Calu3 (cell line): Measurements from ENCODE around the gene PLCD3. TPM values are rescaled to one million over a fixed set of nuclear protein-coding genes. Genes with fewer than 3 reads are reported as not detected.

ENCODE experiments used
- BruUV-seq: library from RNA; stranded (reverse); fragments of 400-500 nt; replicated peaks from 2 replicates; lab custom pipeline; 2021; lab: Mats Ljungman, UMichigan
- CTCF ChIA-PET: fragments of 300-600 bp; sonication (Branson Sonifier 250); formaldehyde crosslinking; loops from one replicate; lab custom pipeline; 2022; ENCODE audit warnings: antibody characterized with exemption; lab: Charles Lee
- DNase-seq: peaks from one replicate; pipeline ENCODE4 v3.0.0; 2022
- H3K27ac Mint-ChIP-seq: one replicate; pipeline ENCODE4 v1.8.0; 2022; ENCODE audit warnings: mixed read lengths; ENCODE audit not compliant: unreplicated experiment
- H3K27me3 Mint-ChIP-seq: one replicate; pipeline ENCODE4 v1.8.0; 2022; ENCODE audit warnings: mixed read lengths; ENCODE audit not compliant: unreplicated experiment
- H3K36me3 Mint-ChIP-seq: one replicate; pipeline ENCODE4 v1.8.0; 2022; ENCODE audit warnings: mild to moderate bottlenecking, moderate library complexity, mixed read lengths; ENCODE audit not compliant: insufficient read depth, unreplicated experiment
- H3K4me1 Mint-ChIP-seq: one replicate; pipeline ENCODE4 v1.8.0; 2022; ENCODE audit warnings: mild to moderate bottlenecking, low read depth, mixed read lengths; ENCODE audit not compliant: unreplicated experiment
- H3K4me3 Mint-ChIP-seq: one replicate; pipeline ENCODE4 v1.8.0; 2022; ENCODE audit warnings: mild to moderate bottlenecking, low read depth, moderate library complexity, mixed read lengths; ENCODE audit not compliant: unreplicated experiment
- H3K9me3 Mint-ChIP-seq: one replicate; pipeline ENCODE4 v1.8.0; 2022; ENCODE audit warnings: low read depth, mixed read lengths; ENCODE audit not compliant: unreplicated experiment
- intact Hi-C: fragments of 100-400 bp; cut with micrococcal nuclease; formaldehyde crosslinking; loops from one replicate; pipeline ENCODE4 v1.10.0; 2022; ENCODE audit not compliant: unreplicated experiment
- total RNA-seq: library from RNA; stranded (reverse); gene quantifications from 2 replicates; pipeline ENCODE4 v1.2.3, GENCODE V29; 2022
- TF ChIP-seq, protein P1 (sequence below): fragments of 200-600 bp; IDR thresholded peaks from one replicate; pipeline ENCODE4 v1.8.0; 2022; ENCODE audit warnings: antibody characterized with exemption; ENCODE audit not compliant: unreplicated experiment

The PLCD3 gene
- total RNA-seq, 1 experiment from 2014 or later, result 34.4 TPM

DNA sequence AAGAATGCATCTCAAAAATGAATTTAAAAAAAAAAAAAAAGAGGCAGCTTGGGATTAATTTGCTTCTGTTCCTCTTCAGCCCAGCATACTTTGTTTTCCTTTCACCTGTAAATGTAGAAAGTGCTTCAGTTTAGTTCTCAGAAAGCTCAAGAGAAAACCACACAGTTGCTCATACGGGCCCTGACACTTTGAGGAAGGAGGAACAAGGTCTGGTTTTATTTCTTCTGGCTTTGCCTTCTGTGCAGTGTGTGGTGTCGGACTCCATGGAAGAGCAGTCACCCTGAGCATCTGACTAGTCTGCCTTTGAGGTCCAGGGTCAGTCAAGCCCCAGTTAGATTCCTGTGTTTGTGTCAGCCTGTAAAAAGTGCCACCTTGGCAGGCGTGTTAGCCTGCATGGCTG, 43.6 kb downstream of the PLCD3 start:
- H3K27ac Mint-ChIP-seq, result no peak overlapping the region

DNA sequence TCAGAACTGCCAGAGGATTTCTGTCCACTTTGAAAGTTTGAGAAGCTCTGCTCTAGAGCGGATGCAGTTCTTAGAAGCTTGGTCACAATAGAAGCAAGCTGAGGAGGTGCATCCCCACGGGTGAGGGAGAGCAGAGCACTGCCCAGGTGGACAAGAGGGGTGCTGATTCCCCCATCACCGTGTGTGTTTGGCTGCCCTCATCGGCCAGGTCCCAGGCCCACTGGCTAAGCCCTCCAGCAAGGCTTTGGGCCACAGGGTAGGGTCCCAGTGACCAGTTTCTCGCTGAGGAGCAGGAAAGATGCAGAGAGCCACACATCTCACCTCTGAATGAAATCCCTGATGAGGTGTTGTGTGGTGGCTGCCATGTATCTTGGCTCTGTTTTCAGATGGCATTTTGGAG, 44.3 kb downstream of the PLCD3 start:
- Mint-ChIP-seq H3K4me3 (no peak overlapping the region), H3K36me3 (peaks cover 91% of the 10 kb centered on the region), H3K27ac (no peak overlapping the region), H3K9me3 (peaks cover 3% of the 10 kb centered on the region), H3K27me3 (no peaks in the 10 kb centered on the region), H3K4me1 (peaks cover 14% of the 10 kb centered on the region)
- DNase-seq, result no peak
- TF ChIP-seq, protein P1, sequence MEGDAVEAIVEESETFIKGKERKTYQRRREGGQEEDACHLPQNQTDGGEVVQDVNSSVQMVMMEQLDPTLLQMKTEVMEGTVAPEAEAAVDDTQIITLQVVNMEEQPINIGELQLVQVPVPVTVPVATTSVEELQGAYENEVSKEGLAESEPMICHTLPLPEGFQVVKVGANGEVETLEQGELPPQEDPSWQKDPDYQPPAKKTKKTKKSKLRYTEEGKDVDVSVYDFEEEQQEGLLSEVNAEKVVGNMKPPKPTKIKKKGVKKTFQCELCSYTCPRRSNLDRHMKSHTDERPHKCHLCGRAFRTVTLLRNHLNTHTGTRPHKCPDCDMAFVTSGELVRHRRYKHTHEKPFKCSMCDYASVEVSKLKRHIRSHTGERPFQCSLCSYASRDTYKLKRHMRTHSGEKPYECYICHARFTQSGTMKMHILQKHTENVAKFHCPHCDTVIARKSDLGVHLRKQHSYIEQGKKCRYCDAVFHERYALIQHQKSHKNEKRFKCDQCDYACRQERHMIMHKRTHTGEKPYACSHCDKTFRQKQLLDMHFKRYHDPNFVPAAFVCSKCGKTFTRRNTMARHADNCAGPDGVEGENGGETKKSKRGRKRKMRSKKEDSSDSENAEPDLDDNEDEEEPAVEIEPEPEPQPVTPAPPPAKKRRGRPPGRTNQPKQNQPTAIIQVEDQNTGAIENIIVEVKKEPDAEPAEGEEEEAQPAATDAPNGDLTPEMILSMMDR, result no peak
- intact Hi-C loops, result no loop called here
- CTCF ChIA-PET, result interaction anchor here (1.1 to 1.4 kb wide), 2 partner anchors 11 to 48 kb away, joined by 3 read pairs; partner anchors contain the start of gene ACBD4
- BruUV-seq, result no TSS peak

More for the DNA sequence above, 43.6 kb downstream of the PLCD3 start:
- DNase-seq, result no peak
- intact Hi-C loops, result no loop called here
- H3K36me3 Mint-ChIP-seq, result peaks cover 92% of the 10 kb centered on the region
- no peaks in the 10 kb centered on the region for H3K27me3 Mint-ChIP-seq
- H3K4me3 Mint-ChIP-seq, result no peak overlapping the region
- H3K9me3 Mint-ChIP-seq, result peaks cover 3% of the 10 kb centered on the region
- TF ChIP-seq, protein P1, result no peak
- peaks cover 21% of the 10 kb centered on the region for H3K4me1 Mint-ChIP-seq
- TSS peak; percentile 26 for BruUV-seq
- CTCF ChIA-PET, result interaction anchor here (1.1 to 1.4 kb wide), 2 partner anchors 10 to 47 kb away, joined by 3 read pairs; partner anchors contain the start of gene ACBD4

DNA sequence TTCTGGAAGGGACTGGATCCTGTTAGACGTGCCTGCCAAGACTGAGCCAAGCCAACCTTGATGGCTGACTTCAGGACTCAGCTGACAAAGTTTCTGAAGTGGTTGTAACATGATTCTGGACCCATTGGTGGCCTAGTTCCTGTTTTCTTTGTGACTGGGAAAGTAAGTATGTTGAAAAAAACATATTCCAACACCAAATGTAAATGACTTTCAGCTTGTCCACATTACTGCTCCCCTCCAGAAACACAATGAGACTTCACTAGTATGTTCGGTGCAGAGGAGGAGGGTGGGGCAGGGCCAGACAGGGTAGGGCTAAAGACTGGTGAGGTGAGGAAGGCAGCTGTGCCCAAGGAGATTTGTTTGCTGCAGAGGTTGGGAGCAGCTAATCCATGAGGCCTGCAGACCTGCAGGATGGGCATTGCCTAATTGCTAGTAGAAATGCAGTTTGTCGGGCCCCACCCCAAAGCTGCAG, 44.8 kb downstream of the PLCD3 start:
- no TSS peak for BruUV-seq
- Mint-ChIP-seq H3K4me3 (no peak overlapping the region), H3K27me3 (no peaks in the 10 kb centered on the region), H3K4me1 (peaks cover 9% of the 10 kb centered on the region), H3K27ac (no peak overlapping the region), H3K36me3 (peaks cover 86% of the 10 kb centered on the region), H3K9me3 (peaks cover 3% of the 10 kb centered on the region)
- no peak for DNase-seq
- intact Hi-C loops, result no loop called here
- CTCF ChIA-PET, result interaction anchor here (0.6 to 1.4 kb wide), 2 partner anchors 11 to 1753 kb away, joined by 3 read pairs; no protein-coding TSS in a partner anchor
- TF ChIP-seq, protein P1, result no peak

DNA sequence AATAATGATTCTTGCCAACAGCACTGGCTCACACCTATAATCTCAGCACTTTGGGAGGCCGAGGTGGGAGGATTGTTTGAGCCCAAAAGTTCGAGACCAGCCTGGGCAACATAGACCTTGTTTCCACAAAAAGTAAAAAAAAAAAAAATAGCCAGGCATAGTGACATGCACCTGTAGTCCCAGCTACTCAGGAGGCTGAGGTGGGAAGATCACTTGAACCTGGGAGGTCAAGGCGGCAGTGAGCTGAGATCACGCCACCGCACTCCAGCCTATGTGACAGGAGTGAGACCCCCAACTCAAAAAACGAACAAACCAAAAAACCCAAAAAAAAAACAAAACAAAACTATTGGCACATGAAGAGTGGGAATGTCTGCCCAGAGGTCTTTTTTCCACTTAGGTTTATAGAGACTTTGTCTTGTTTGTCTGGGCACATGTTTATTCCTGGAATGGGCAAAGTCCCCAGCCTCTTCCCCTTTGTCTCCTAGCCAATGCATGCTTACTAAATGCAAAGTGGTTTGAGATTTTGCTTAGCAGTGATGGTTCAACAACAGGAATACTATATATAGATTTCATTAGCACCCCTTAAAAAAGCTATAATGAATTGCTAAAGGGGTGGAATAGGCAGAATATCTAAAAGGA, 45.3 kb downstream of the PLCD3 start:
- TSS peak; percentile 4 for BruUV-seq
- H3K9me3 Mint-ChIP-seq, result peaks cover under 1% of the 10 kb centered on the region
- H3K4me1 Mint-ChIP-seq, result peaks cover 4% of the 10 kb centered on the region
- intact Hi-C loops, result no loop called here
- H3K27me3 Mint-ChIP-seq, result no peaks in the 10 kb centered on the region
- CTCF ChIA-PET, result interaction anchor here (0.6 kb wide), 1 partner anchor 1752 kb away, joined by 3 read pairs; no protein-coding TSS in a partner anchor
- H3K4me3 Mint-ChIP-seq, result no peak overlapping the region
- TF ChIP-seq, protein P1, result no peak
- no peak overlapping the region for H3K27ac Mint-ChIP-seq
- H3K36me3 Mint-ChIP-seq, result peaks cover 81% of the 10 kb centered on the region
- no peak for DNase-seq
